Measurements from ENCODE around the gene ACBD4. TPM values are rescaled to one million over a fixed set of nuclear protein-coding genes. Genes with fewer than 3 reads are reported as not detected.
A peak's percentile ranks its signal among the peaks of the same experiment; 100 is the strongest.
"Not testable (repeated sequence)": the region's sequence is repeated elsewhere in the genome, so short reads cannot be mapped to it uniquely, and the experiment has no call there.

Gene ACBD4
- total and polyA plus RNA-seq, 9 donors, result 4.1 to 7.7 (median 5.1) TPM

DNA sequence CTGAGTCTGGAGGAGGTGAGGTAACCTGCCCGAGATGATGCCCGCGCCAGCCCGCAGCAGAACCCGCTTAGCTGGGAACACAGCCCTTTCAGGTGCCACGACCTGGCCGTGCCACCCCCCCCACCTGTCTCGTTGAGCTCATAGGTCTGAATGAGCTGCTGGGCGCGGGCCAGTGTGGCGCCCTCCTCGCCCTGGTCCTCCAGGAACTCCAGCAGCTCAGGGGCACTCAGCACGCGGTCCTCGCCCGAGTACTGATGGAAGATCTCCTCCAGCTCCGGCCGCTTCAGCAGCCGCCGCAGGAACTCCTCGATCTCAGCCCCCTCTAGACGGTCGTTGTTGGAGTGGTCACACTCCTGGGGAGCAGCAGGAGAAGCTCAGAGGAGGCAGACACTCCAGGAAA, 16.8 kb upstream of the ACBD4 start:
- H3K4me1 ChIP-seq (ENCODE audit: control insufficient read depth, insufficient read depth, low read length), result peaks cover 11% of the 10 kb centered on the region
- WGBS (ENCODE audit: insufficient coverage), result 90% methylated on average over 21 of the region's 23 CpGs
- no peak overlapping the region for H3K27ac ChIP-seq (ENCODE audit: low read length)
- no peaks in the 10 kb centered on the region for H3K9me3 ChIP-seq (replicated peaks; ENCODE audit: control insufficient read depth, low read depth, low read length)
- no peak overlapping the region for H3K4me3 ChIP-seq (ENCODE audit: low read length)
- H3K36me3 ChIP-seq (ENCODE audit: control insufficient read depth, insufficient read depth, low read length), result peaks cover 13% of the 10 kb centered on the region
- H3K27me3 ChIP-seq (ENCODE audit: control insufficient read depth, insufficient read depth, low read length), result peaks cover 6% of the 10 kb centered on the region
- no peak for DNase-seq

DNA sequence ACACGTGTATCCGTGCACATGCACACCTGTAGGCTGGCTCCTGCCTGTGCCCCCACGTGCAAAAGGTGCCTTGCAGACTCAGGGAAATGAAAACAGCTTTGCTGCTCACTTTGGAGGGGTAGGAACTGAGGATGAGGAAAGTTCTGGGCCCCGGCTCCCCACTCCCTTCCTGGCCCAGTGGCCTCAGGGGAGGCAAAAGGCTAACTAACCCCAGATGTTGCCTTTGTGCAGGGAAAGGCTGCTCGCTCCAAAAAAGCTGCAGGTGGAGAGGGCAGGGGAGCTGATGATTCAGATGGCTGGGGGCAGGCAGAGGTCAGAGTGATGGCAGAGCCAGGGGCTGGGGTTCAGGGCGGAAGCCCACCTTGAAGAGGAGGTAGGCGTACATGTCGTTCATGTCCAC, 15.5 kb upstream of the ACBD4 start:
- DNase-seq, result no peak
- Histone ChIP-seq H3K27me3 (ENCODE audit: control insufficient read depth, insufficient read depth, low read length) (peaks cover 6% of the 10 kb centered on the region), H3K4me1 (ENCODE audit: control insufficient read depth, insufficient read depth, low read length) (peaks cover 19% of the 10 kb centered on the region), H3K27ac (ENCODE audit: low read length) (no peak overlapping the region), H3K4me3 (ENCODE audit: low read length) (no peak overlapping the region), H3K9me3 (replicated peaks; ENCODE audit: control insufficient read depth, low read depth, low read length) (no peaks in the 10 kb centered on the region), H3K36me3 (ENCODE audit: control insufficient read depth, insufficient read depth, low read length) (peaks cover 11% of the 10 kb centered on the region)
- 72% methylated on average over 7 of the region's 8 CpGs for WGBS (ENCODE audit: insufficient coverage)

DNA sequence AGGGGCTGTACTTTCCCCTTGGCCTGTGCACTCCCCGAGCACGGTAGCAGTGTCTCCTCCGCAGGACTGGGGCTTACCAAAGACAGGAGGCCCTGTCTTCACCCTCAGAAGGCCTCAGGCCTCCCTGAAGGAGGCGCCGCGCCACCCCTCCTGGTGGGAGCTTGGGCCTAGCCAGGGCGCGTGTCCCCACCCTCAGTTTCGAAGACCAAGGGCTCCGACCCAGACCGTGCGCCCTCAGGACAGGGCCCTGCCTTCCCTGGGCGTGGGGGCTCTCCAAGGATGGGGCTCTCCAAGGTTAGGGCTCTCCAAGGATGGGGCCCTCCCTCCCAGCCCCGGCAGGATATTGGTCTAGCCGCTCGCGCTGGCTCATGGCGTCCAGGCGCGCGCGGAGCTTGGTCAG, 14.9 kb upstream of the ACBD4 start:
- DNase-seq, result no peak

DNA sequence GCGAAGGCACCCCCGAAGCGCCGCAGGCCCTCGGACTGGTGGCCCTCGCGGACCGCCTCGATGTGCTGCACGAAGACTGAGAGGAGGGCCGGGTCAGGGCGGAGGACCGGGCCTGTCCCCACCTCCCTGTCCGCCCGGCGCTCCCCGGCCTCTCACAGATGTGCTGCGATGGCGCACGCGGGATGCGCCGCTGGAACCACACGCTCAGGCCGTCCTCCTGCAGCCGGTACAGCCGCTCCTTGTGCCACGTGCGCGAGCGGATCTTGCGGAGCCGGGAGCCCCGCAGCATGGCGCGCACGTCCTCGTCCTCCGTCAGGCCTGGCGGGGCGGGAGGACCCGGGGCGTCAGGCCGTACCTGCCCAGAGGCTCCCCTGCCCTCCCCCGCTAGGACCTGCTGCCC, 14.4 kb upstream of the ACBD4 start:
- no peak overlapping the region for H3K27ac ChIP-seq (ENCODE audit: low read length)
- peaks cover 19% of the 10 kb centered on the region for H3K4me1 ChIP-seq (ENCODE audit: control insufficient read depth, insufficient read depth, low read length)
- WGBS (ENCODE audit: insufficient coverage), result 34% methylated on average over 42 of the region's 45 CpGs
- no peaks in the 10 kb centered on the region for H3K9me3 ChIP-seq (replicated peaks; ENCODE audit: control insufficient read depth, low read depth, low read length)
- no peak overlapping the region for H3K4me3 ChIP-seq (ENCODE audit: low read length)
- DNase-seq, result no peak
- peaks cover 6% of the 10 kb centered on the region for H3K27me3 ChIP-seq (ENCODE audit: control insufficient read depth, insufficient read depth, low read length)
- peaks cover 11% of the 10 kb centered on the region for H3K36me3 ChIP-seq (ENCODE audit: control insufficient read depth, insufficient read depth, low read length)

More for the DNA sequence above, 14.9 kb upstream of the ACBD4 start:
- H3K27ac ChIP-seq (ENCODE audit: low read length), result no peak overlapping the region
- no peaks in the 10 kb centered on the region for H3K9me3 ChIP-seq (replicated peaks; ENCODE audit: control insufficient read depth, low read depth, low read length)
- peaks cover 6% of the 10 kb centered on the region for H3K27me3 ChIP-seq (ENCODE audit: control insufficient read depth, insufficient read depth, low read length)
- H3K36me3 ChIP-seq (ENCODE audit: control insufficient read depth, insufficient read depth, low read length), result peaks cover 11% of the 10 kb centered on the region
- H3K4me3 ChIP-seq (ENCODE audit: low read length), result no peak overlapping the region
- H3K4me1 ChIP-seq (ENCODE audit: control insufficient read depth, insufficient read depth, low read length), result peaks cover 19% of the 10 kb centered on the region
- 62% methylated on average over 14 of the region's 22 CpGs for WGBS (ENCODE audit: insufficient coverage)

DNA sequence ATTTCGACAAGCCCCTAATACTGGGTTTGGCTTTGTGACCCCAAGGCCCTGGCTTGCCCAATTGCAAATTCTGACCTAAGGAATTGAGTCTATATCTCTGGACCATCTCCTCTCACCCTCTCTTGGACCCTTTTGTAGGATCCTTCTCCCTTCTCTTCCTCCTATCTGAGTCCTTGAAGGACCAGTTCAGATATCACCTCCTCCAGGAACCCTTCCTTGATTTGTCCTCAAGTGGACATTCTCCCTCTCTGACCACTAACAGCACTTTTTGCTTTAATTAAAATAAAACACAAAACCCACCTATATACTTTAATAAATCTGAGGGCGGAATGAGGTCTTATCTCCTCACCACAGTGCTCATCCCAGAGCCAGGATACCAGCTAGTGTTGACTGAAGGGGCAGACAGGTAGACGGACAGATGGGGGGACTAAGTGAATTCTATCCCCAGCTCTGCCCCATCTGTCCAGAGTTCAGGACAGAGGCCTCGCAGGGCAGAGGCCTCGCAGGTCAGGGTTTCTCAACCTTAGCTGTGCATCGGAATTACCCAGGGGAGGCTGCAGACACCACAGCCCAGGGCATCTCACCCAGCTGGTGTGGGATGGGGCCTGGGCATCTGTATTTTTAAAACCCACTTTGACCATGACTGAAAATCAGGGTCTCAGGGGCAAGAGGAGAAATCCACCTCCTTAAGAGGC, 12.3 kb upstream of the ACBD4 start:
- H3K27me3 ChIP-seq (ENCODE audit: control insufficient read depth, insufficient read depth, low read length), result peaks cover 6% of the 10 kb centered on the region
- H3K4me1 ChIP-seq (ENCODE audit: control insufficient read depth, insufficient read depth, low read length), result peaks cover 38% of the 10 kb centered on the region
- no peak for DNase-seq
- H3K27ac ChIP-seq (ENCODE audit: low read length), result no peak overlapping the region
- H3K9me3 ChIP-seq (replicated peaks; ENCODE audit: control insufficient read depth, low read depth, low read length), result no peaks in the 10 kb centered on the region
- H3K36me3 ChIP-seq (ENCODE audit: control insufficient read depth, insufficient read depth, low read length), result peaks cover 5% of the 10 kb centered on the region
- H3K4me3 ChIP-seq (ENCODE audit: low read length), result no peak overlapping the region
- WGBS (ENCODE audit: insufficient coverage), result 100% methylated on average over 2 of the region's 6 CpGs

DNA sequence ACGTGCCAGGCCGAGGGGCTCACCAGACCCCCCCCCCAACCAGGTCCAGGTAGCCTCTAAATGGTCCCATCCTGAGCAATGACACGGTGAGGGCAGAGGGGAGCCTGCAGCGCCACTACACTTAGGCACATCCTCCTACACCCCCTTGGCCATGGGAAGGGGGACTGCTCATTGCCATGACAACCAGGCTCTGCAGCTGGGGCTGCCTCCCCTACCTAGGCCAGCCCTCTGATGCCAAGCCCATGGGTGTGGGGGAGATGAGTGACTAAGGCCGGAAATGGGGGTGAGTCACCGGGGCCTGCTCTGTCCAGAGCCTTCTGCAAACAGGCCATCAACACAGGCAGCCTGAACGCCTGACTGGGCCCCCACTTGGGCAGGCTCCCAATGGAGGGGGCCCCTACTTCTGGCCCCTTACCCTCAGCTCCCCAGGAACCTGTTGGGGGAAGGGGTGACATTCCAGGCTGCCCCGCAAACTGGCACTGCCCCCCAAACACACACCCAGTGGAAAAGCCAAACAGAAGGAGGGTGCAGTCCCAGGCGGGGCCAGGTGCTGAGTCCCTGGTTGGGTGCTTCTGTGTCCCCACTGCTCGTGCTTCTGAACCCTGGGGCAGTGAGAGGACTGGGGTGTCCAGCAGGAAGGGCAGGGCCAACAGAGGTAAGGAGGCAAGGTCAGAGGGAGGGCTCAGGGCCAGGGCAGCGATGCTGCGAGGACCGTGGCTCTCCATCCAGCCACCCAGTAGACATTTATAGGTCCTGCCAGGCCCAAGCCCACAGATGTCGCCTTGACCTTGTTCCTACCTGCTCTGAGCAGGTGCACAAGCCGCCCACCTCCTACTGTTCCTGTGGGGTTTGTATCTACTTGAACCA, 11.3 kb upstream of the ACBD4 start:
- H3K4me3 ChIP-seq (ENCODE audit: low read length), result no peak overlapping the region
- no peak overlapping the region for H3K27ac ChIP-seq (ENCODE audit: low read length)
- no peaks in the 10 kb centered on the region for H3K36me3 ChIP-seq (ENCODE audit: control insufficient read depth, insufficient read depth, low read length)
- DNase-seq, result no peak
- peaks cover 47% of the 10 kb centered on the region for H3K4me1 ChIP-seq (ENCODE audit: control insufficient read depth, insufficient read depth, low read length)
- peaks cover 6% of the 10 kb centered on the region for H3K27me3 ChIP-seq (ENCODE audit: control insufficient read depth, insufficient read depth, low read length)
- no peaks in the 10 kb centered on the region for H3K9me3 ChIP-seq (replicated peaks; ENCODE audit: control insufficient read depth, low read depth, low read length)
- WGBS (ENCODE audit: insufficient coverage), result 80% methylated on average over 3 of the region's 15 CpGs

DNA sequence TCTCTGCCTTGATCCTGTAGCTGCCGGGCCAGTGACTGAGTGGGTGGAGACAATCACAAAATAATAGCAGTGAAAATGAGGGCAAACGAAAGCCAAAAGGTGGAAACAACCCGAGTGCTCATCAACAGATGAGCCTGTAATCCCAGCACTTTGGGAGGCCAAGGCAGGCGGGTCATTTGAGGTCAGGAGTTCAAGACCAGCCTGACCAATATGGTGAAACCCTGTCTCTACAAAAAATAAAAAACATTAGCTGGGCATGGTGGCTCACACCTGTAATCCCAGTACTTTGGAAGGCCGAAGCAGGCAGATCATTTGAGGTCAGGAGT, 10.7 kb upstream of the ACBD4 start:
- peaks cover 52% of the 10 kb centered on the region for H3K4me1 ChIP-seq (ENCODE audit: control insufficient read depth, insufficient read depth, low read length)
- H3K36me3 ChIP-seq (ENCODE audit: control insufficient read depth, insufficient read depth, low read length); DNase-seq; H3K4me3 ChIP-seq (ENCODE audit: low read length); H3K9me3 ChIP-seq (replicated peaks; ENCODE audit: control insufficient read depth, low read depth, low read length); H3K27me3 ChIP-seq (ENCODE audit: control insufficient read depth, insufficient read depth, low read length); H3K27ac ChIP-seq (ENCODE audit: low read length): not testable (repeated sequence)
- 63% methylated on average over 5 of the region's 5 CpGs for WGBS (ENCODE audit: insufficient coverage)

DNA sequence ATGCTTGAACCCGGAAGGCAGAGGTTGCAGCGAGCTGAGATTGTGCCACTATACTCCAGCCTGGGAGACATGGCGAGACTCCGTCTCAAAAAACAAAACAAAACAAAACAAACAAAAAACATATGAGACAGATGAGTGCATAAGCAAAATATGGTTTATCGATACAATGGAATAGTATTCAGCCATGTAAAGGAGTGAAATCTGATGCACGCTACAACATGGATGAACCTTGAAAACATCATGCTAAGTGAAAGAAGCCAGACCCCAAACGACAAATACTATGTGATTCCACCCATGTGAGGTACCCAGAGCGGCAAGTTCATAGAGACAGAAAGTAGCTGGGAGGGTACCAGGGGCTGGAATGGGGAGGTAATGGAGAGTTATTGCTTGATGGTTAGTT, 10.0 kb upstream of the ACBD4 start:
- H3K27me3 ChIP-seq (ENCODE audit: control insufficient read depth, insufficient read depth, low read length), result peaks cover 6% of the 10 kb centered on the region
- no peaks in the 10 kb centered on the region for H3K36me3 ChIP-seq (ENCODE audit: control insufficient read depth, insufficient read depth, low read length)
- no peaks in the 10 kb centered on the region for H3K9me3 ChIP-seq (replicated peaks; ENCODE audit: control insufficient read depth, low read depth, low read length)
- 100% methylated on average over 5 of the region's 8 CpGs for WGBS (ENCODE audit: insufficient coverage)
- H3K4me1 ChIP-seq (ENCODE audit: control insufficient read depth, insufficient read depth, low read length), result peaks cover 51% of the 10 kb centered on the region
- no peak overlapping the region for H3K4me3 ChIP-seq (ENCODE audit: low read length)
- no peak for DNase-seq
- no peak overlapping the region for H3K27ac ChIP-seq (ENCODE audit: low read length)

DNA sequence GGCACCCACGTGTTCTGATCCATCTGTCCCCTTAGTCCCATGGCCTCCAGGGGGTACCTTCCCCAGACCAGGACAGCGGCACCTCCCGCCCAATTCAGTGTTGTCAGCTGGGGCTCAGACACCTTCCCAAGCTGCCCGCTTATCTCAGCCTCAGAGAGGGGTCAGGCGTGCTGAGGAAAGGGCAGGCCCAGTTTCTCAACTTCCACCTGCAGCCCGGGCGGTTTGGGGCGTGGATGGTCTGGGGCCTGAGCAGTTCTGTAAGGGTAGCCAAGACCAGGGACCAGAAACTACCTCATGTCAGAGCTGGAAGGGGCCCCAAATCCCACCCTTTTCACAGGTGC, 8.3 kb upstream of the ACBD4 start:
- H3K27ac ChIP-seq (ENCODE audit: low read length), result peak overlapping the region; percentile 80
- H3K4me3 ChIP-seq (ENCODE audit: low read length), result no peak overlapping the region
- 71% methylated on average over 8 of the region's 8 CpGs for WGBS (ENCODE audit: insufficient coverage)
- DNase-seq, result no peak
- no peaks in the 10 kb centered on the region for H3K36me3 ChIP-seq (ENCODE audit: control insufficient read depth, insufficient read depth, low read length)
- no peaks in the 10 kb centered on the region for H3K27me3 ChIP-seq (ENCODE audit: control insufficient read depth, insufficient read depth, low read length)
- H3K4me1 ChIP-seq (ENCODE audit: control insufficient read depth, insufficient read depth, low read length), result peaks cover 65% of the 10 kb centered on the region
- no peaks in the 10 kb centered on the region for H3K9me3 ChIP-seq (replicated peaks; ENCODE audit: control insufficient read depth, low read depth, low read length)

DNA sequence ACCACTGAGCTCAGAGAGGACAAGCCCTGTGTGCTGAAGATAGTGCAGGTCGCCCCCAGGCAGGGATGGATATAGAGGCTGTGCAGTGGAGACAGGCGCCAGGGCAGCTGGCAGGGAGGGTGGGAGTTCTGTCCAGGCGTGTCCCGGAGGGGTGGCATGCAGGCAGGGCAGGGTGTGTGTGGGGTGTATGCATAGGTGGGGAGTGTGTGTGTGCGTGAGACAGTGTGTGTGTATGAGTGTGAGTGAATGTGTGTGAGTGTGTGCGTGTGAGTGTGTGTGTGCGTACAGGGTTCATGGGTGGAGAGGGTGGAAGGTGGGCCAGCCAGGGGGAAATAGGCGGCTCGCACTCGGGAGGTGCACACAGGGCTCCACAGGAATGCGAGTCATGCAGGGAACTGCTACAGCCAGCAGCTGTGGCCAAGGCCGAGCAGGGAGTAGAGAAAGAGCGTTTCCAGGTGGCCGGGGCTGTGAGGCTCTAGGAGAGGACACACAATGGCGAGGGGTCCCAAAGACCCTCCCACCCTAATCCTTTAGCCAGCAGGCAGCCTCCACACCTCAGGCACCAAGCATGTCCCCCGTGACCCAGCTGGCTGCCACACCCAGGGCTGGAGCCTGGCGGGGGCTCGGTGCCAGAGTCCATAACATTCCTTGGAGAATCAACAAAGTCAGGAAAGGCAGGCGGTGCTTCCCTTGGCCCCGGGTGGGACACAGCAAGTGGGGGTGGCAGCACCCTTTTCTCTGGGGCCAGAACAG, 7.8 kb upstream of the ACBD4 start:
- Histone ChIP-seq H3K4me1 (ENCODE audit: control insufficient read depth, insufficient read depth, low read length) (peaks cover 65% of the 10 kb centered on the region), H3K36me3 (ENCODE audit: control insufficient read depth, insufficient read depth, low read length) (no peaks in the 10 kb centered on the region), H3K27ac (ENCODE audit: low read length) (peak overlapping the region; percentile 80), H3K9me3 (replicated peaks; ENCODE audit: control insufficient read depth, low read depth, low read length) (no peaks in the 10 kb centered on the region), H3K4me3 (ENCODE audit: low read length) (no peak overlapping the region), H3K27me3 (ENCODE audit: control insufficient read depth, insufficient read depth, low read length) (no peaks in the 10 kb centered on the region)
- DNase-seq, result no peak
- WGBS (ENCODE audit: insufficient coverage), result 20% methylated on average over 18 of the region's 20 CpGs

All from muscle of leg (tissue), 11 donors.